Measurements from ENCODE around the gene RANBP3.
A peak's percentile ranks its signal among the peaks of the same experiment; 100 is the strongest.

DNA sequence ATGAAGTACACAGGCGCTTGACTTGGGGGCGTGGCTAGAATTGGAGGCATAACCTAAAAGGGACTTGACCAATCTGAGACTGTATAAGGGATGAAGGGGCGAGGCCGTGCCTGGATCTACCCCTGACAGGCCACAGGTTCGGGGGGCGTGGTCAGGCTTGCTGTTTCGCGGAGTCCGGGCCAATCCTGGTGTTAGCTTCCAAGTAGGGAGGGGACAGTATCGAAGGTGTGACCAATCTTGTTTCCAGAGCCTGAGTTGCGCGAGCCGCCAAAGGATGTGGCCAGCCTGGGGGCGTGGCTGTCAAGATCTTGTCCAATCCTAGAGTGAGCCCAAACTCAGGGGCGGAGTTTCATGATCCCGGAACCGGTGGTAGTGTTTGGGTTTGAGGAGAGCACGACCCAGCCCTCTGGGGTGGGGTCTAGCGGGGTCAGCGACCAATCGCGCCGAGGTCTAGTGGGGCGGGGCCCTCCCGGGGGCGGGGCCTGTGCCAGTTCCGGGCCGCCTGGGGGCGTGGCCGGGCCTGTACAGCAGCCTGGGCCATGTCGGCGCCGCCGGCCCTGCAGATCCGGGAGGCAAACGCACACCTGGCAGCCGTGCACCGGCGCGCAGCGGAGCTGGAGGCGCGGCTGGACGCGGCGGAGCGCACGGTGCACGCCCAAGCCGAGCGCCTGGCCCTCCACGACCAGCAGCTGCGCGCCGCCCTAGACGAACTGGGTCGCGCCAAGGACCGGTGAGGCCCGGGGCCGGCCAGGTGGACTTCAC, 73.4 kb downstream of the RANBP3 start, which contains the start of gene VMAC:
- no peak for TF ChIP-seq TCF12 (IDR thresholded peaks at IDR 0.05; ENCODE audit: low read depth, low read length)
- no peak for TF ChIP-seq RFX5 (IDR thresholded peaks at IDR 0.05; ENCODE audit: borderline replicate concordance, low read depth, low read length)
- no peak for TF ChIP-seq CEBPB (IDR thresholded peaks at IDR 0.05; ENCODE audit: low read depth, low read length)
- TF ChIP-seq, protein P1, sequence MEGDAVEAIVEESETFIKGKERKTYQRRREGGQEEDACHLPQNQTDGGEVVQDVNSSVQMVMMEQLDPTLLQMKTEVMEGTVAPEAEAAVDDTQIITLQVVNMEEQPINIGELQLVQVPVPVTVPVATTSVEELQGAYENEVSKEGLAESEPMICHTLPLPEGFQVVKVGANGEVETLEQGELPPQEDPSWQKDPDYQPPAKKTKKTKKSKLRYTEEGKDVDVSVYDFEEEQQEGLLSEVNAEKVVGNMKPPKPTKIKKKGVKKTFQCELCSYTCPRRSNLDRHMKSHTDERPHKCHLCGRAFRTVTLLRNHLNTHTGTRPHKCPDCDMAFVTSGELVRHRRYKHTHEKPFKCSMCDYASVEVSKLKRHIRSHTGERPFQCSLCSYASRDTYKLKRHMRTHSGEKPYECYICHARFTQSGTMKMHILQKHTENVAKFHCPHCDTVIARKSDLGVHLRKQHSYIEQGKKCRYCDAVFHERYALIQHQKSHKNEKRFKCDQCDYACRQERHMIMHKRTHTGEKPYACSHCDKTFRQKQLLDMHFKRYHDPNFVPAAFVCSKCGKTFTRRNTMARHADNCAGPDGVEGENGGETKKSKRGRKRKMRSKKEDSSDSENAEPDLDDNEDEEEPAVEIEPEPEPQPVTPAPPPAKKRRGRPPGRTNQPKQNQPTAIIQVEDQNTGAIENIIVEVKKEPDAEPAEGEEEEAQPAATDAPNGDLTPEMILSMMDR (IDR thresholded peaks at IDR 0.05; ENCODE audit: control extremely low read depth in 1 of 3, insufficient read depth in 1 of 3, low read depth in 1 of 3, low read length in 3 of 3): peak in 1 of 3 experiments; percentile 9; a peak in 1 of 4 replicates
- TF ChIP-seq, protein P2, sequence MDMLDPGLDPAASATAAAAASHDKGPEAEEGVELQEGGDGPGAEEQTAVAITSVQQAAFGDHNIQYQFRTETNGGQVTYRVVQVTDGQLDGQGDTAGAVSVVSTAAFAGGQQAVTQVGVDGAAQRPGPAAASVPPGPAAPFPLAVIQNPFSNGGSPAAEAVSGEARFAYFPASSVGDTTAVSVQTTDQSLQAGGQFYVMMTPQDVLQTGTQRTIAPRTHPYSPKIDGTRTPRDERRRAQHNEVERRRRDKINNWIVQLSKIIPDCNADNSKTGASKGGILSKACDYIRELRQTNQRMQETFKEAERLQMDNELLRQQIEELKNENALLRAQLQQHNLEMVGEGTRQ (IDR thresholded peaks at IDR 0.05; ENCODE audit: low read length): no peak
- no peak for TF ChIP-seq GABPA (IDR thresholded peaks at IDR 0.05; ENCODE audit: borderline replicate concordance, insufficient read depth, low read length)
- no peak for TF ChIP-seq SUZ12 (IDR thresholded peaks at IDR 0.05; ENCODE audit: low read length)
- TF ChIP-seq EZH2 (IDR thresholded peaks at IDR 0.05; ENCODE audit: low read depth, low read length, severe bottlenecking): no peak
- TF ChIP-seq ZNF274 (IDR thresholded peaks at IDR 0.05; ENCODE audit: borderline replicate concordance, extremely low read depth, low read length): no peak
- TF ChIP-seq POLR2A (IDR thresholded peaks at IDR 0.05; ENCODE audit: control extremely low read depth in 1 of 2, low read depth in 2 of 2, low read length in 2 of 2): peak in 1 of 2 experiments; percentile 70; a peak in 2 of 3 replicates
- TF ChIP-seq ASH2L (IDR thresholded peaks at IDR 0.05; ENCODE audit: low read length): no peak

All from H1 (cell line).